Neural crest cell (in vitro differentiated cells): ENCODE results near the gene SLC25A45. TPM values are rescaled to one million over a fixed set of nuclear protein-coding genes. Genes with fewer than 3 reads are reported as not detected.
"Not testable (repeated sequence)": the region's sequence is repeated elsewhere in the genome, so short reads cannot be mapped to it uniquely, and the experiment has no call there.

Source experiments
- DNase-seq: peaks from one replicate; pipeline ENCODE4 v3.0.0; 2021; ENCODE audit warnings: low read depth, mixed read lengths, low spot score
- H3K27ac Mint-ChIP-seq: one replicate; pipeline ENCODE4 v1.8.0; 2021; ENCODE audit warnings: mild to moderate bottlenecking, mixed read lengths; ENCODE audit not compliant: unreplicated experiment
- H3K27me3 Mint-ChIP-seq: 2 replicates; pipeline ENCODE4 v1.8.0; 2021; ENCODE audit warnings: low read depth, mild to moderate bottlenecking, mixed read lengths
- H3K36me3 Mint-ChIP-seq: 2 replicates; pipeline ENCODE4 v1.8.0; 2021; ENCODE audit warnings: low read depth, mild to moderate bottlenecking, mixed read lengths
- H3K4me1 Mint-ChIP-seq: 2 replicates; pipeline ENCODE4 v1.8.0; 2021; ENCODE audit warnings: mixed read lengths
- H3K4me3 Mint-ChIP-seq: one replicate; pipeline ENCODE4 v1.8.0; 2021; ENCODE audit warnings: mild to moderate bottlenecking, mixed read lengths
- H3K9me3 Mint-ChIP-seq: 2 replicates; pipeline ENCODE4 v1.8.0; 2021; ENCODE audit warnings: mixed read lengths
- total RNA-seq: library from RNA; stranded (reverse); gene quantifications from 2 replicates; pipeline ENCODE4 v1.2.1, GENCODE V29; 2021
- TF ChIP-seq, protein P1 (sequence below): fragments of 200-600 bp; sonication (generic); conservative IDR thresholded peaks from 2 replicates; pipeline ENCODE4 v1.5.0; 2021; ENCODE audit warnings: antibody characterized with exemption, mild to moderate bottlenecking

Gene SLC25A45
- total RNA-seq, 1 donor from 2014 or later = 1.5 TPM

- TF ChIP-seq, protein P1, sequence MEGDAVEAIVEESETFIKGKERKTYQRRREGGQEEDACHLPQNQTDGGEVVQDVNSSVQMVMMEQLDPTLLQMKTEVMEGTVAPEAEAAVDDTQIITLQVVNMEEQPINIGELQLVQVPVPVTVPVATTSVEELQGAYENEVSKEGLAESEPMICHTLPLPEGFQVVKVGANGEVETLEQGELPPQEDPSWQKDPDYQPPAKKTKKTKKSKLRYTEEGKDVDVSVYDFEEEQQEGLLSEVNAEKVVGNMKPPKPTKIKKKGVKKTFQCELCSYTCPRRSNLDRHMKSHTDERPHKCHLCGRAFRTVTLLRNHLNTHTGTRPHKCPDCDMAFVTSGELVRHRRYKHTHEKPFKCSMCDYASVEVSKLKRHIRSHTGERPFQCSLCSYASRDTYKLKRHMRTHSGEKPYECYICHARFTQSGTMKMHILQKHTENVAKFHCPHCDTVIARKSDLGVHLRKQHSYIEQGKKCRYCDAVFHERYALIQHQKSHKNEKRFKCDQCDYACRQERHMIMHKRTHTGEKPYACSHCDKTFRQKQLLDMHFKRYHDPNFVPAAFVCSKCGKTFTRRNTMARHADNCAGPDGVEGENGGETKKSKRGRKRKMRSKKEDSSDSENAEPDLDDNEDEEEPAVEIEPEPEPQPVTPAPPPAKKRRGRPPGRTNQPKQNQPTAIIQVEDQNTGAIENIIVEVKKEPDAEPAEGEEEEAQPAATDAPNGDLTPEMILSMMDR = no peak
- Mint-ChIP-seq H3K36me3 (peaks cover 4% of the 10 kb centered on the region), H3K9me3 (no peaks in the 10 kb centered on the region), H3K4me3 (peak overlapping the region; percentile 94), H3K4me1 (peaks cover 35% of the 10 kb centered on the region), H3K27ac (peak overlapping the region; percentile 30), H3K27me3 (no peaks in the 10 kb centered on the region)
- DNase-seq = no peak
Measured at GRCh38 chr11:65334696-65335295, 47.6 kb downstream of the SLC25A45 start.

DNA sequence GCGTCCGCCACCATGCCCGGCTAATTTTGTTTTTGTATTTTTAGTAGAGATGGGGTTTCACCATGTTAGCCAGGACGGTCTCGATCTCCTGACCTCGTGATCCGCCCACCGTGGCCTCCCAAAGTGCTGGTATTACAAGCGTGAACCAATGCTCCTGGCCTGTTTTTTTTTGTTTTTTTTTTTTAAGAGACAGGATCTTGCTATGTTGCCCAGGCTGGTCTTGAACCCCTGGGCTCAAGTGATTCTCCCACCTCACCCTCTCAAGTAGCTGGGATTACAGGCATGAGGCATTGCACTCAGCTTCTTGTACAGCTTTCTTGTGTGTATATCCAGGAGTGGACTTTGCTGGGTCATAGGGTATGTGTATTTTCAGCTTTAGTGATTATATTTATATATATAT, 49.9 kb downstream of the SLC25A45 start:
- H3K36me3 Mint-ChIP-seq, H3K27ac Mint-ChIP-seq, H3K4me3 Mint-ChIP-seq, H3K9me3 Mint-ChIP-seq, DNase-seq, H3K27me3 Mint-ChIP-seq: not testable (repeated sequence)
- H3K4me1 Mint-ChIP-seq = peaks cover 26% of the 10 kb centered on the region

DNA sequence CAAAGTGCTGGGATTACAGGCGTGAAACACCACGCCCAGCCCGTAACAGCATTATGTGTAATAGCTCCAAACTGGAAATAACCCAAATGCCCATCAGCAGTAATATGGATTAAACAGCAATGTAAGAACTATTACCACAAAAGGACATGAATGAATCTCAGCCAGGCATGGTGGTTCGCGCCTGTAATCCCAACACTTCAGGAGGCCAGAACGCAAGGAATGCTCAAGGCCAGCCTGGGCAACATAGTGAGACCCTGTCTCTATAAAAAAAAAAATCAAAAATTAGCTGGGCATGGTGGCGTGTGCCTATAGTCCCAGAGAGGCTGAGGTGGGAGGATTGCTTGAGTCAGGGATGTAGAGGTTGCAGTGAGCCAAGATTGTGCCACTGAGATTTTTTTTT, 51.9 kb downstream of the SLC25A45 start:
- no peaks in the 10 kb centered on the region for H3K36me3 Mint-ChIP-seq
- H3K27ac Mint-ChIP-seq = no peak overlapping the region
- no peak overlapping the region for H3K4me3 Mint-ChIP-seq
- TF ChIP-seq, protein P1 = no peak
- peaks cover 24% of the 10 kb centered on the region for H3K4me1 Mint-ChIP-seq
- no peaks in the 10 kb centered on the region for H3K9me3 Mint-ChIP-seq
- no peaks in the 10 kb centered on the region for H3K27me3 Mint-ChIP-seq
- DNase-seq = no peak

DNA sequence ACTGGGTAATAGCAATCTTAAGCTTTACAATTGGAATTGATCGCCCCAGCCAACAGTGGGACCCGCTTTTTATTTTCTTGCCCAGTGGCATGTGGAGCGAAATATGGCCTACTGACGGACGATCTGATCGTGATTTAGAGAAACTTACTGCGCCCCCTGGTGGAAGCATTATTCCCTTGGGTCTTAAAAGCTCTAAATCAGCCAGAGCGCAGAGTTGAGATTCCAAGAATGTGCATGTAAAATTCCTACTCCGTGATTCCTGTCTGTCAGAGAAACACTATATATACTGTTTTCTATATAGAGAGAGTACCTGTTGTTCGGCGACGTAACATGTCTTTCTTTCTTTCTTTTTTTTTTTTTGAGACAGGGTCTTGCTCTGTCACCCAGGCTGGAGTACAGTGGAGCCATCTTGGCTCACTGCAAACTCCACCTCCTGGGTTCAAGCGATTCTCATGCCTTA, 52.5 kb downstream of the SLC25A45 start:
- peak; percentile 93 for DNase-seq
- no peaks in the 10 kb centered on the region for H3K9me3 Mint-ChIP-seq
- H3K4me1 Mint-ChIP-seq = peaks cover 18% of the 10 kb centered on the region
- H3K27ac Mint-ChIP-seq = no peak overlapping the region
- H3K36me3 Mint-ChIP-seq = no peaks in the 10 kb centered on the region
- TF ChIP-seq, protein P1 = peak; percentile 90
- H3K27me3 Mint-ChIP-seq = no peaks in the 10 kb centered on the region
- H3K4me3 Mint-ChIP-seq = peak overlapping the region; percentile 65

DNA sequence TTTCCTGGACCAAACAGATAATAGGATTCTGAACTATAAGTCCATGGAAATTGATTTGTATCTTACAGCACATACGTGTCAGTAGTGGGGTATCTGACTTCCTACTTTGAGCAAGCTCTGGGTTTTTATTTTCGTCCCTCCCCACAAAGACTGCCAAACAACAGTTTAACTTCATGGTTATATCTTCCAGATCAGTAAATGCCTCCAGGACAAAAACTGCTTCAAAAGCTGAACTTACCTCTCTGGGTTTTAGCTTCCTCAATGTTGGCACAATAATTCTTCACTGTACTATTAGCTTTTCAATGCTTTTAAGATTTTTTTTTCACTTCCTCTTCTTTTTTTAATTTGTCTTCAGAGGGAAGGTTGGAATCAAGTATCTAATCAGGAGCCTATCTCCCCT, 53.0 kb downstream of the SLC25A45 start:
- H3K9me3 Mint-ChIP-seq = no peaks in the 10 kb centered on the region
- H3K36me3 Mint-ChIP-seq = no peaks in the 10 kb centered on the region
- H3K27me3 Mint-ChIP-seq = no peaks in the 10 kb centered on the region
- peaks cover 13% of the 10 kb centered on the region for H3K4me1 Mint-ChIP-seq
- DNase-seq = no peak
- TF ChIP-seq, protein P1 = no peak
- no peak overlapping the region for H3K27ac Mint-ChIP-seq
- H3K4me3 Mint-ChIP-seq = peak overlapping the region; percentile 65

GRCh38 chr11:65327021-65327420, 55.4 kb downstream of the SLC25A45 start:
- TF ChIP-seq, protein P1 = no peak
- no peak for DNase-seq
- no peak overlapping the region for H3K4me3 Mint-ChIP-seq
- no peaks in the 10 kb centered on the region for H3K36me3 Mint-ChIP-seq
- H3K27me3 Mint-ChIP-seq = no peaks in the 10 kb centered on the region
- H3K4me1 Mint-ChIP-seq = peaks cover 6% of the 10 kb centered on the region
- H3K9me3 Mint-ChIP-seq = no peaks in the 10 kb centered on the region
- H3K27ac Mint-ChIP-seq = no peak overlapping the region
